Mucosa of rectum (tissue), 2 donors: Measurements from ENCODE around the gene TEAD4.

Experiments
- H3K27ac ChIP-seq, 2 donors: one replicate each; pipeline ENCODE4 v1.7.0; 2013; ENCODE audit warnings: inconsistent platforms in 2 of 2, low read depth in 2 of 2, low read length in 2 of 2
- H3K27me3 ChIP-seq, 2 donors: one replicate each; pipeline ENCODE4 v1.7.0; 2013; ENCODE audit warnings: low read length in 2 of 2; ENCODE audit not compliant: control insufficient read depth in 2 of 2, insufficient read depth in 2 of 2
- H3K36me3 ChIP-seq, 2 donors: one replicate each; pipeline ENCODE4 v1.7.0; 2013; ENCODE audit warnings: low read length in 2 of 2; ENCODE audit not compliant: control insufficient read depth in 2 of 2, insufficient read depth in 2 of 2
- H3K4me1 ChIP-seq, 2 donors: one replicate each; pipeline ENCODE4 v1.7.0; 2013; ENCODE audit warnings: low read length in 2 of 2, mild to moderate bottlenecking in 1 of 2; ENCODE audit not compliant: control insufficient read depth in 2 of 2, insufficient read depth in 2 of 2
- H3K4me3 ChIP-seq, 2 donors: one replicate each; pipeline ENCODE4 v1.7.0; 2013; ENCODE audit warnings: low read length in 2 of 2
- H3K9ac ChIP-seq, 2 donors: one replicate each; pipeline ENCODE4 v1.7.0; 2013; ENCODE audit warnings: low read length in 2 of 2, low read depth in 1 of 2, mild to moderate bottlenecking in 1 of 2
- H3K9me3 ChIP-seq, 2 donors: one replicate each; pipeline ENCODE4 v1.7.0; 2013; ENCODE audit warnings: low read length in 2 of 2; ENCODE audit not compliant: control insufficient read depth in 2 of 2
- donor health status: healthy.
- donor health status: Normal muscosa, but diverticular disease.

The TEAD4 gene

DNA sequence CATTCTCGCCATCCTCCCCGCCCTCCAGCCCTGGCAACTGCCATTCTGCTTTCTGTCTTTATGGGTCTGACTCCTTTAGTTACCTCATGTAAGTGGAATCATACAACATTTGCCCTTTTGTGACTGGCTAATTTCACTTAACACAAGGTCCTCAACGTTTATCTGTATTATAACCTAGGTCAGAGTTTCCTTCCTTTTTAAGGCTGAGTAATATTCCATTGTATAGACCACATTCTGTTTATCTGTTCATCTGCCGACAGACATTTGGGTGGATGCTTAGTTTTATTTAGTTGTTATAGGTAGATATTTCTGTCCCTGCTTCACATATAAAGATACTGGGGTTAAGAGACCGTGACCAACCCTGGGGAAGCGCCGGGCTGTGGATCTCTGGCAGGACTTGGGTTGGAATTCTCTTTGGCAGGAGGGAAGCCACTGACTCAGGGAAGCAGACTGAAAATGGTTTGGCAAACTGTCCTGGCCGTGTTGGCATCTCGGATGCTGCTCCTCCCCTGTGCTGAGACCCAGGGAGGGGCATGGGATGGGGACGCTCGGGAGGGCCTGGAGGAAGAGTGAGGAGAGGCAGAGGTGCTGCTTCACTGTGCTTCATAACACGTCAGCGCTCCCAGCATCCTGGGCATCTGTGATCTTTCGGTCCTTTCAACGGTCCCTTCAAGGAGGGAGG, 38.9 kb downstream of the TEAD4 start:
- Histone ChIP-seq H3K27ac (no peak overlapping the region), H3K9ac (no peak overlapping the region), H3K4me1 (no peaks in the 10 kb centered on the region), H3K36me3 (no peaks in the 10 kb centered on the region), H3K9me3 (no peaks in the 10 kb centered on the region), H3K4me3 (no peak overlapping the region), H3K27me3 (no peaks in the 10 kb centered on the region)

- H3K4me1 ChIP-seq = no peaks in the 10 kb centered on the region
- no peaks in the 10 kb centered on the region for H3K36me3 ChIP-seq
- no peak overlapping the region for H3K9ac ChIP-seq
- H3K9me3 ChIP-seq = no peaks in the 10 kb centered on the region
- H3K4me3 ChIP-seq = no peak overlapping the region
- H3K27me3 ChIP-seq = no peaks in the 10 kb centered on the region
- no peak overlapping the region for H3K27ac ChIP-seq
These were observed 39.6 kb downstream of the TEAD4 start for GRCh38 chr12:2998789-2999264.

DNA sequence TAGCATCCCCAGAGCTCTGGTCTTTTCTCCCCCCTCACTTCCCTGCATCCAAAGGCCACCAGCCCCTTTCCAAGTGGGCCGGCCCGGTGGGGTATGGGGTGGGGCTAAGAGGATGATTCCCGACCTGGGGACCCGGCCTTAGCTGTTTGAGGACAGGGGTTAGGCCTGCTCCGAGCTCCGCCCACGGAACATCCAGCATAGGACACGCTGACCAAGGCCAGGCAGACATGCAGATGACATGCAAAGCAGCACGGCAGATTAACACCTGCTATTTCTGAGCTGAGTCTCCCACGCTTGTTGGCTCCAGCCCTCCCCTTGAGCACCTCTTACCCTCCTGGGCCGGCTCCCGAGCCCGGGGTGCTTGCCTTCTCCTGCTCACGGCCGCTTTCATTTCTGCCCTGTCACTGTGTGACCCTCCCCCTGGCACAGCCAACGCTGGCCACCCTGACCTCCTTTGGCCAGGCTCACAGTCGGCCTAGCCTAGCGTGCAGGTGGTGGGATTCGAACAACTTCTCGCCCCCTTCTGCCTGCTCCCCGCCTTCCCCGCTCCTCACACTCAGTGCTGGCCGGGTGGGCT, 40.2 kb downstream of the TEAD4 start:
- Histone ChIP-seq H3K4me3 (no peak overlapping the region), H3K4me1 (no peaks in the 10 kb centered on the region)

DNA sequence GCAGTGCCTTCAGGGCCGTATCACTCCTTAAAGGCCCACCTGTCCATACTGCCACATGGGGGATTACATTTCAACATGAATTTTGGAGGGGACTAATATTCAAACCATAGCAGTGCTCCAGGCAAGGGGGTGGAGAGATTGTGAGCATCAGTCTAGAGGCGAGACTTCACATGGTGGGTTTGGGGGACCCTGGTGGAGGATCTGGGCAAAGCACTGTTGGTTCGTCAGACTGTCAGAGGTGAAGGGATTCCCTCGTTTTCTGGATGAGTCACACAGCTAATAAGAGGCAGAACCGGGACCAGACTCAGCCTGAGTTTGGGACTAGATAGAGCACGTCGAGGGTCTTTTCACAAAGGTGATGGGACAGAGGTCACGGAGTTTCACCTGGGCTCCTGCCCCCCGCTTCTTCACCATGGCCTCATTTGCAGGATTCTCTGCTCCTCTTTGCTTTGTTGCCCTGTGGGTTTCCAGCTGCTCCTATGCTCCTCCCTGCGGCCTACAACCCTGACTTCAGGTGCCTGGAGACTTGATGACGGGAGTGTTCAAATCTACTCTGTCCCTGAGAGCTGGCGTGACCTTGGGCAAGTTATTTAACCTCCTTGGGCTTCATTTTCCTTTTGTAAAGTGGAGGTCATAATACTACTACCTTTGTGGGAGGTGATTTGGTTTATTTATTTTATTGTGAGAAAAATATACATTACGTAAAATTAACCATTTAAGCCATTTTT, 41.5 kb downstream of the TEAD4 start:
- Histone ChIP-seq H3K36me3 (no peaks in the 10 kb centered on the region), H3K4me3 (no peak overlapping the region), H3K27me3 (no peaks in the 10 kb centered on the region), H3K27ac (no peak overlapping the region), H3K4me1 (no peaks in the 10 kb centered on the region), H3K9ac (no peak overlapping the region), H3K9me3 (no peaks in the 10 kb centered on the region)

More for the DNA sequence above, 40.2 kb downstream of the TEAD4 start:
- Histone ChIP-seq H3K27me3 (no peaks in the 10 kb centered on the region), H3K27ac (no peak overlapping the region), H3K36me3 (no peaks in the 10 kb centered on the region), H3K9ac (no peak overlapping the region), H3K9me3 (no peaks in the 10 kb centered on the region)

DNA sequence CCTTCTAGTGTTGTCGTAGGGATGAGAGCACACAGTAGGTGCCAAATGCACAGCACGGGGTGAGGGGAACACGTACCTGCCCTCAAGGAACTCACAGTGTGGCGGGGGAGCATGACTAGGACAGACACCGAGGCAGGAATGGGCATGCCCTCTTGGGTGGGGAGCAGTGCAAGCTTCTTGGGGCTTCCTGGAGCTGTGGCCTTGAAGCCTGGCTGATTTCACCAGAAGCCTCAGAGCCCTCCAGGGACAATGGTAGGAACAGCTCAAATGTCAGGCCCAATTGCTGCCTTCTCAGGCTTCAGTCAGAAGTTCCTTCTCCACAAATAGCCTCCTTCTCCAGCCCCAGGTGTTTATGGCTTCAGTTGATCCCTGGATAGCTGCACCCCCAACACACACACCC, 43.4 kb downstream of the TEAD4 start:
- Histone ChIP-seq H3K36me3 (no peaks in the 10 kb centered on the region), H3K4me3 (no peak overlapping the region), H3K27ac (no peak overlapping the region), H3K9me3 (no peaks in the 10 kb centered on the region), H3K27me3 (no peaks in the 10 kb centered on the region), H3K4me1 (no peaks in the 10 kb centered on the region), H3K9ac (no peak overlapping the region)

DNA sequence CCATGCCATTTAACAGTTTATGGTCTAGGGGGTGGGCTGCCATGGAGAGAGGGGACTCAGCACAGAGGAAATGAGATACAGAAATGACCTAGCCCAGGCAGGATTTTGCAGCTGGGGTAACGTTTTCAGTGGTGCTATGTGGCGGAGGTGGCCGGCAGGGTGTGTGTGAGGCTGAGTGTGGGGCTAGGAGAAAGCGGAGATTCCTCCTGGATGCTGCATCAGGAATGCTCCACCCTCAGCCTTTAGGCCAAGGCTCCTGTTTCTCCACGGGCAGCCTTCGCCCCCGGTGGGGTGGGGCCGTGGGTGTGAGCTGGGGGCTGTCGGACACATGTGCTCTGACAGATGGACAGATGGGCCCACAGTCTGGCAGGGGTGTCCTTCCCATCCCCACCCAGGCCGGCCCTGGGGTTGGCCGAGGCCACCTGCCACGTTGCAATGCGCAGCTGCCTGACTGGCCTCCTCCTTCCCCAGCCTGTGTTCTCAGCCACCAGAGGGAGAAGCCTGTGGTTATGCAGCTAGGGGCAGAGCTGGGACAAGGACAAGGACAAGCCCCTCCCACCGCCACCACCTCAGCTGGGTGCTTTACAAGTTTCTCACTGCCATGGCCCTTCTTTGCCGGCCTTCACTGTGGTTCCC, 44.3 kb downstream of the TEAD4 start:
- no peaks in the 10 kb centered on the region for H3K9me3 ChIP-seq
- no peaks in the 10 kb centered on the region for H3K4me1 ChIP-seq
- H3K9ac ChIP-seq = no peak overlapping the region
- H3K36me3 ChIP-seq = no peaks in the 10 kb centered on the region
- no peak overlapping the region for H3K27ac ChIP-seq
- H3K27me3 ChIP-seq = no peaks in the 10 kb centered on the region
- H3K4me3 ChIP-seq = no peak overlapping the region

DNA sequence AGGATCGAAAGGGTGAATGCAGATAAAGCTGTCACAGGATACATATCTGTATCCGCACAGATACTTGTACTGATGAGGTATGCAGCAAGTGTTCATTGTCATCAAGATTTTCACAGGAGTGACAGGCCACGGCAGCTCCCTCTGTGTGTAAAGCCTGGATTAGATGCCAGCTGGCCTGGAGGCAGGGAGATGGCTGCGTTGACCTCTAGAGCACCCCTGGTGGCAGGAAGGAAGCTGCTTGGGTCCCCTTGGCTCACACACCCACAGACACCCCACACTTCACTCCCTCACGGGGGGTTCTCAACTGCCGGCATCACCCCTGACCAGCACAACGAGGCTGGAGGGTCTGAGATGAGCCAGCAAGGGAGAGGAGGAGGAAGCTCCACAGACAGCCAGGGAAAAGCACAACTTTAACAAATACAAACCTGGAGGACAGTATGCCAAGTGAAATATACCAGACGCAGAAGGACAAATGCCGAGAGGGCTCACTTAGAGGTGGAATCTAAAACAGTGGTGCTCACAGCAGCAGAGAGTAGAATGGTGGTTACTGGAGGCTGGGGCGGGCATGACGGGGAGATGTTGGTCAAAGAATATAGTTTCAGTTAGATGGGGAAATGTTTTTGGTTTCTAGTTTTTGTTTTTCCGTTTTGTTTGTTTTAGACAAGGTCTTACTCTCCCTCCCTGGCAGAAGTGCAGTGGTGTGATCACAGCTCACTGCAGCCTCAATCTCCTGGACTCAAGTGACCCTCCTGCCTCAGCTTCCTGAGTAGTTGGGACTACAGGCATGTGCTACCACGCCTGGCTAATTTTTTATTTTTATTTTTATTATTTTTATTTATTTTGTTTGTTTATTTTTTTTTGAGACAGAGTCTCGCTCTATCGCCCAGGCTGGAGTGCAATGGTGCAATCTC, 45.7 kb downstream of the TEAD4 start:
- Histone ChIP-seq H3K4me3 (no peak overlapping the region), H3K9me3 (no peaks in the 10 kb centered on the region), H3K9ac (no peak overlapping the region), H3K36me3 (no peaks in the 10 kb centered on the region), H3K27me3 (no peaks in the 10 kb centered on the region), H3K4me1 (no peaks in the 10 kb centered on the region), H3K27ac (no peak overlapping the region)

DNA sequence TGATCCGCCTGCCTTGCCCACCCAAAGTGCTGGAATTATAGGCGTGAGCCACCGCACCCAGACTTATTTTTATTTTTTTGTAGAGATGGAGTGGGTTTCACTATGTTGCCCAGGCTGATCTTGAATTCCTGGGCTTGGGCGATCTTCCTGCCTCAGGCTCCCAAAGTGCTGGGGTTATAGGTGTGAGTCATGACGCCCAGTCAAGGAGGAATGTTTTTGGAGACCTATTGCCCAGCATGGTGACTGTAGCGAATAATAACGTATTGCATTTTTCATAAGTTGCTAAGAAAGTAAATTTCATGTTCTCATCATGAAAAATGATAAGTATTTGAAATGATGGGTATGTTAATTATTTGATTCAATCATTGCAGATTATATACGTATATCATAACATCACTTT, 46.5 kb downstream of the TEAD4 start:
- no peak overlapping the region for H3K4me3 ChIP-seq
- H3K27ac ChIP-seq = no peak overlapping the region
- no peaks in the 10 kb centered on the region for H3K36me3 ChIP-seq
- no peaks in the 10 kb centered on the region for H3K9me3 ChIP-seq
- no peak overlapping the region for H3K9ac ChIP-seq
- H3K27me3 ChIP-seq = no peaks in the 10 kb centered on the region
- H3K4me1 ChIP-seq = no peaks in the 10 kb centered on the region

GRCh38 chr12:3009780-3010179, 50.6 kb downstream of the TEAD4 start:
- Histone ChIP-seq H3K27me3 (no peaks in the 10 kb centered on the region), H3K27ac (no peak overlapping the region), H3K9ac (no peak overlapping the region), H3K4me3 (no peak overlapping the region), H3K36me3 (no peaks in the 10 kb centered on the region), H3K4me1 (no peaks in the 10 kb centered on the region), H3K9me3 (no peaks in the 10 kb centered on the region)
